Rectal smooth muscle tissue (tissue), 1 donor: ENCODE measurements around the gene ADGRG2.
"Not testable (repeated sequence)": the region's sequence is repeated elsewhere in the genome, so short reads cannot be mapped to it uniquely, and the experiment has no call there.

ENCODE experiments used
- H3K27ac ChIP-seq: one replicate; pipeline ENCODE4 v1.7.0; 2013; ENCODE audit warnings: low read depth, low read length, inconsistent platforms
- H3K27me3 ChIP-seq: one replicate; pipeline ENCODE4 v1.7.0; 2013; ENCODE audit warnings: low read length; ENCODE audit not compliant: control insufficient read depth, insufficient read depth
- H3K36me3 ChIP-seq: one replicate; pipeline ENCODE4 v1.7.0; 2013; ENCODE audit warnings: low read length; ENCODE audit not compliant: control insufficient read depth, insufficient read depth
- H3K4me1 ChIP-seq: one replicate; pipeline ENCODE4 v1.7.0; 2013; ENCODE audit warnings: low read length; ENCODE audit not compliant: control insufficient read depth, insufficient read depth
- H3K4me3 ChIP-seq: one replicate; pipeline ENCODE4 v1.7.0; 2013; ENCODE audit warnings: low read length
- H3K9ac ChIP-seq: one replicate; pipeline ENCODE4 v1.7.0; 2013; ENCODE audit warnings: low read length

The ADGRG2 gene

GRCh38 chrX:19019996-19020395 is 102.3 kb downstream of the ADGRG2 start:
- H3K4me1 ChIP-seq: no peaks in the 10 kb centered on the region
- H3K9ac ChIP-seq: no peak overlapping the region
- H3K4me3 ChIP-seq: no peak overlapping the region
- no peaks in the 10 kb centered on the region for H3K36me3 ChIP-seq
- H3K27me3 ChIP-seq: no peaks in the 10 kb centered on the region
- no peak overlapping the region for H3K27ac ChIP-seq

- Histone ChIP-seq H3K36me3 (no peaks in the 10 kb centered on the region), H3K4me3 (no peak overlapping the region), H3K27me3 (no peaks in the 10 kb centered on the region), H3K27ac (no peak overlapping the region), H3K9ac (no peak overlapping the region), H3K4me1 (no peaks in the 10 kb centered on the region)
These were observed 105.0 kb downstream of the ADGRG2 start for GRCh38 chrX:19017271-19017670.

- H3K4me3 ChIP-seq, H3K36me3 ChIP-seq, H3K4me1 ChIP-seq, H3K27ac ChIP-seq, H3K9ac ChIP-seq, H3K27me3 ChIP-seq: not testable (repeated sequence)
These were observed 105.7 kb downstream of the ADGRG2 start for GRCh38 chrX:19016614-19017013.

GRCh38 chrX:19007868-19008267 is 114.4 kb downstream of the ADGRG2 start:
- Histone ChIP-seq H3K36me3 (no peaks in the 10 kb centered on the region), H3K4me1 (no peaks in the 10 kb centered on the region), H3K9ac (no peak overlapping the region), H3K27ac (no peak overlapping the region), H3K27me3 (no peaks in the 10 kb centered on the region), H3K4me3 (no peak overlapping the region)

- no peak overlapping the region for H3K9ac ChIP-seq
- no peaks in the 10 kb centered on the region for H3K27me3 ChIP-seq
These were observed 115.3 kb downstream of the ADGRG2 start for GRCh38 chrX:19007011-19007410.

GRCh38 chrX:19005909-19006308 is 116.4 kb downstream of the ADGRG2 start:
- H3K4me3 ChIP-seq: no peak overlapping the region
- no peak overlapping the region for H3K9ac ChIP-seq
- H3K27ac ChIP-seq: no peak overlapping the region
- no peaks in the 10 kb centered on the region for H3K36me3 ChIP-seq
- H3K27me3 ChIP-seq: no peaks in the 10 kb centered on the region
- H3K4me1 ChIP-seq: no peaks in the 10 kb centered on the region

More at GRCh38 chrX:19007011-19007410, 115.3 kb downstream of the ADGRG2 start:
- Histone ChIP-seq H3K36me3 (no peaks in the 10 kb centered on the region), H3K4me1 (no peaks in the 10 kb centered on the region), H3K4me3 (no peak overlapping the region), H3K27ac (no peak overlapping the region)

- H3K9ac ChIP-seq: no peak overlapping the region
- H3K27me3 ChIP-seq: no peaks in the 10 kb centered on the region
- no peak overlapping the region for H3K27ac ChIP-seq
- H3K36me3 ChIP-seq: no peaks in the 10 kb centered on the region
- no peaks in the 10 kb centered on the region for H3K4me1 ChIP-seq
- H3K4me3 ChIP-seq: no peak overlapping the region
These were observed 118.5 kb downstream of the ADGRG2 start for GRCh38 chrX:19003756-19004155.

GRCh38 chrX:18998653-18999052 is 123.6 kb downstream of the ADGRG2 start:
- Histone ChIP-seq H3K36me3 (no peaks in the 10 kb centered on the region), H3K4me3 (no peak overlapping the region), H3K4me1 (no peaks in the 10 kb centered on the region), H3K27ac (no peak overlapping the region), H3K27me3 (no peaks in the 10 kb centered on the region), H3K9ac (no peak overlapping the region)

GRCh38 chrX:18997916-18998315 is 124.4 kb downstream of the ADGRG2 start:
- no peaks in the 10 kb centered on the region for H3K4me1 ChIP-seq
- no peak overlapping the region for H3K27ac ChIP-seq
- H3K9ac ChIP-seq: no peak overlapping the region
- no peak overlapping the region for H3K4me3 ChIP-seq
- H3K36me3 ChIP-seq: no peaks in the 10 kb centered on the region
- no peaks in the 10 kb centered on the region for H3K27me3 ChIP-seq

GRCh38 chrX:18996536-18996935 is 125.7 kb downstream of the ADGRG2 start:
- Histone ChIP-seq H3K4me3 (no peak overlapping the region), H3K27me3 (no peaks in the 10 kb centered on the region), H3K36me3 (no peaks in the 10 kb centered on the region), H3K4me1 (no peaks in the 10 kb centered on the region), H3K9ac (no peak overlapping the region), H3K27ac (no peak overlapping the region)

GRCh38 chrX:18995221-18995620 is 127.0 kb downstream of the ADGRG2 start:
- Histone ChIP-seq H3K4me3 (no peak overlapping the region), H3K36me3 (no peaks in the 10 kb centered on the region), H3K4me1 (no peaks in the 10 kb centered on the region), H3K27ac (no peak overlapping the region), H3K27me3 (no peaks in the 10 kb centered on the region), H3K9ac (no peak overlapping the region)

- H3K27ac ChIP-seq: no peak overlapping the region
- H3K4me1 ChIP-seq: no peaks in the 10 kb centered on the region
- no peak overlapping the region for H3K9ac ChIP-seq
- H3K27me3 ChIP-seq: no peaks in the 10 kb centered on the region
- no peaks in the 10 kb centered on the region for H3K36me3 ChIP-seq
- no peak overlapping the region for H3K4me3 ChIP-seq
These were observed 127.6 kb downstream of the ADGRG2 start for GRCh38 chrX:18994713-18995112.

- H3K27ac ChIP-seq: no peak overlapping the region
- H3K4me1 ChIP-seq: no peaks in the 10 kb centered on the region
- no peaks in the 10 kb centered on the region for H3K27me3 ChIP-seq
- no peaks in the 10 kb centered on the region for H3K36me3 ChIP-seq
- no peak overlapping the region for H3K4me3 ChIP-seq
- no peak overlapping the region for H3K9ac ChIP-seq
These were observed 129.4 kb downstream of the ADGRG2 start for GRCh38 chrX:18992829-18993228.

GRCh38 chrX:18985186-18985435 is 137.2 kb downstream of the ADGRG2 start:
- Histone ChIP-seq H3K4me1 (no peaks in the 10 kb centered on the region), H3K27ac (peak overlapping the region; percentile 83), H3K36me3 (no peaks in the 10 kb centered on the region), H3K27me3 (no peaks in the 10 kb centered on the region), H3K4me3 (peak overlapping the region; percentile 49), H3K9ac (no peak overlapping the region)
